Lung microvascular endothelial cell (primary cell): ENCODE measurements around the gene PNLIP. TPM values are rescaled to one million over a fixed set of nuclear protein-coding genes. Genes with fewer than 3 reads are reported as not detected.
A peak's percentile ranks its signal among the peaks of the same experiment; 100 is the strongest.

Experiments
- DNase-seq, 2 donors: peaks; one replicate each; pipeline versions ENCODE4 v3.0.0 to v3.0.0-alpha.2; 2010; ENCODE audit warnings: low read depth in 2 of 2
- total RNA-seq: library from RNA; depleted of rRNA; stranded (reverse); fragments of >200 nt; gene quantifications from 2 replicates; pipeline ENCODE4 v1.2.1, GENCODE V29; 2014

Gene PNLIP
- total RNA-seq, result not detected in 2 replicates

DNA sequence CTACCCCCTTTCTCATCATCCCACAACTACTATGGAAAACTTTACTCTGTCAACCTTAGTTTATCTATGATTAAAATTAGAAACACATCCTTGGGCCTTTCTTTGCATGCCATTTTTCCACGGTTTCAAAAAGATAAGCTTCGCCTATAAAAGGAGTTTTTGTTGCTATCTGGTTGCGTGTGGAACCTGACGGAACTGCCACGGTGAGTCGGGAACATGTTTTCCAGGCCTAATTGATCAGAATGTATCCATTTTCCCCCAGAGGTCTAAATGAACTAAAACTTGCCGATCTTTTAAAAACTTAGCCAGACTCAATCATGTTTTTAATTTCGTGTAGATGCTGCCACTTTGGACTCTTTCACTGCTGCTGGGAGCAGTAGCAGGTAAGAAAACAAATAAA, at the start of gene PNLIP:
Gene PNLIP (plus strand): TSS at position 176 of the 400 bp plus-strand sequence. CDS start 162 bp downstream, at position 338.
- DNase-seq, result no peak

DNA sequence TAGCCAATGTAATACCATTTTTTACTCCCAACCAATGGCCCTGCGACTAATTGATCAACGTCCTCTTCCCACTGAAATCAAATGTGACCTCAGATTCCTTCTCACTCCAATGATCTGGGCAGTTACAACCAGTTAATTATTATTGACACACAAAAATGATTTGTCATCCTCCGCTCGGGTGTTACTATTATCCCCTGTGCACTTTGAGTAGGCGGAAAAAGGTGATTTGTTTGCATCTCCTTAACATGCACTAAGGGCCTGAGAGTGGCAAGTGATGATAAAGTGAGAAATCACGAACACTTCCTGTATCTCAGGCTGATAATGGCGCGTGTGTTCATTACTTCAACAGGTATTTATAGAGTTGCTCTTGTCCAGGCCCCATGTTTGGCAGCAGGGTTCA, 40.9 kb upstream of the PNLIP start:
- no peak for DNase-seq

GRCh38 chr10:116510565-116510964, 35.2 kb upstream of the PNLIP start:
- no peak for DNase-seq

DNA sequence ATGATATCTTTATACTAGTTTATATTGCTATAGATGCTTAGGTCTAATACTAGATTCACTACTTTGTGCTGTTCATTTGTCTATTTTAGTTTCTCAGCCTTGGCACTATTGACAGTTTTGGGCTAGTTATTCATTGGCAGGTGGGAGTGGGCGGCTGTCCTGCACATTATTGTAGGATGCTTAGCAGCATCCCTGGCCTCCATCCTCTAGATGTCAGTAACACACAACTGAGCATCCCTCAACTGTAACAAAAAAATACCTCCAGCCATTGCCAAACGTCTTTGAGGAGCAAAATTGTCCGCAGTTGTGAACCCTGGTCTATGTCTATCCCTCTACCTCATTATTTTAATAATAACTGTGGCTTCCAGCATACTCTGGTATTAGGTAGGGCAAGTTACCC, 34.4 kb upstream of the PNLIP start:
- no peak for DNase-seq

DNA sequence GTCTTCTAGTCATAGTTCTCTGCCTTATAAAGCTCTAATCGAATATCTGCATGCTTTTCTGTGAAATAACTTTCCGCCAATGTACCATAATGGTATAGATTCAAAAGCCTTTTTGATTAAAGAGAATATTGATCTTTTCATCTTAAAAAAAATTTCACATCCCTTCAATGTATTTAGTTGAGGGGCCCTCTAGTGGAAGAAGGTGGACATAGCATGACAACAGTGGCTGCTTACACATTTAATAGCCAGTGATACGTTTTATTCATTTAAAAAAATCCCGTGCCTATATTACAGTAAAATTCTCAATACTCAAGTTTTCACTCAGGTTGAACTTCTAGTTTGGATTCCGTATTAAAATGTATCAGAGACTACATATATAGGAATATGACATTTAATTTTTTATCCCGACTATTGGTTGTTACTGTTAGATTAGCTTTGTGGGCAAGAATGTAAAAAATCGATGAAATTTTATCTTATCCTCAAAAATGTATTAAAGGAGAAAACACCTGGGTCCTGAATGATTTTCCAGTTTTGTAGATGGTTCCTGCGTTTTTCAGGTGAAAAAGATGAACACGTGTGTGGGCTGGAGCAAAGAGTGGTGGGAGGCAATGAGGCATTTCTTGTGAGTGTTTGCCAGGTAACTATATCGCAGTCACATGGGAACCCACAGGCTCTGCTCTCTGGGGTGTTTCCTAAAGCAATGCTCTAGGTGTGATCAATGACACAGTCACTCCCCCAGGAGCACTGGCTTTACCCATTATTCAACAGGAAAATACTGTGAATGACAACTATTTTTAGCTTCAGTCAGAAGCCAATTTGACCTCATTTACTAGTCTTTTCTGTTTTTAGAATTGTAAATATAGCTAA, 24.1 kb upstream of the PNLIP start:
- peak; percentile 54 to 69 for DNase-seq

GRCh38 chr10:116522803-116523381, 22.8 kb upstream of the PNLIP start:
- no peak for DNase-seq

DNA sequence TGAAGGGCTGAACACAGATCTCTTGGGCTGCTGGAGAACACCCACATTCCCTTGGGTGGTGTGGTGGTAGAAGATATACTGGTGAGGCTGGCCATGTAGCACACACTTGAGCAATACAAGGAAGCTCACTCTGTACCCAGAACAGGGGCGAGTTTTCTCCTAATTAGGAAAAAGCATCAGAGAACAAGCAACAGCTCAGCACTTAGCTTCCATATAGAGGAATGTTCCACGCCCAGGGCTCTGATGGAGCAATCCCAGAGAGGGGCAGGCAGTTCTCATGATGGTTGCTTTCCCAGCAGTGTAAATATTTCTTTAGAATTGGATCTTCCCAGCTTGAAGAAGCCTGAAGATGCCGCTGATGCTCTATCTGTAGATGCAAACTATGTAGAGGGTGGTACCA, 21.0 kb upstream of the PNLIP start:
- no peak for DNase-seq

DNA sequence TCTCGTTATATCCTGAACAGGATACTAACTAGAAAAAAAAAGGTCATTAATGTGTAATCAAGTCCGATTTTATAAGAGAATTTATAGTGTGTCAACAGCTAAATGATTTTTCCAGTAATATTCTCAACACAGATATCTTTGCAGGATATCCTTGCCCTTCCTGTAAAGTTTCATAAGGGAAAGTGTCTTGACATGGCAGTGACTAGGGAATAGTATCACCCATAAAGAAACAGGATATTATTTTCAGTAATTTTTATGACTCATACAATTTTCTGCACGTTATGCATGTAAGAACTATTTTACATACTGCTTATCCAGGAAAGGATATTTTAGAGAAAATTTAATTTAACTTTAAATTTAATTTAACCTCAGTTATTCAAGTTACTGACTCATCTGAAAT, 19.5 kb upstream of the PNLIP start:
- no peak for DNase-seq

- DNase-seq, result no peak
These were observed 8.9 kb upstream of the PNLIP start for GRCh38 chr10:116536810-116537209.

DNA sequence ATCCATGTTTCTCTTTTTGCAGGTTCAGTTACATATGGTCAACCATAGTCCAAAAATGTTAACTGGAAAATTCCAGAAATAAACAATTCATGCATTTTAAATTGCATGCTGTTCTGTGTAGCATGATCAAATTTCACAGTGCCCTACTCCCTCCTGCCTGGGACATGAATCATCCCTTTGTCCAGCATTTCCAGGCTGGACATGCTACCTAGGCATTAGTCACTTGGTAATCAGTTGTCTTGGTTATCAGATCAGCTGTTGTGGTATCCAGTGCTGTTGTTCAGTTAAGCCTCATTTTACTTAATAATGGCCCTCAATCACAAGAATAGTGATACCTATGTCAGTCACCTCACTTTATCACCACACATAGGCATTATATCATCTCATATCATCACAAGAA, 7.3 kb upstream of the PNLIP start:
- no peak for DNase-seq

GRCh38 chr10:116538992-116539391, 6.7 kb upstream of the PNLIP start:
- no peak for DNase-seq

DNA sequence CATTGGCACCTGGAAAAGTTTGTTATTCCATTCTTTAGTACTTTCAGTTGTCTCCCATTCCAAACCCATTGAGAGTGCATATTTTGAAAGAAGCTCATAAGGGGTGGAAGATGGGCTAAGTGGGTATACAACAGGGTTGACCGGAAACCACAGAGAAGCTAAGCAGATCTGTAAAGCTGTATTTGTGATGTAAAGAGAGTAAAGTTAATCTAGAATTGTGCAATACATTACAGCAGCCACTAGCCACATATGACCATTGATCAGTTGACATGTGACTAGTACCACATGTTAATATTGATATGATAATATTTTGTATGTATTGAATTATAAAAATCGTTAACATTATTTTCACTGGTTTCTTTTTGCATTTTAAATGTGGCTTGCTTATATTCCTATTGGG, 4.9 kb upstream of the PNLIP start:
- DNase-seq, result no peak

DNA sequence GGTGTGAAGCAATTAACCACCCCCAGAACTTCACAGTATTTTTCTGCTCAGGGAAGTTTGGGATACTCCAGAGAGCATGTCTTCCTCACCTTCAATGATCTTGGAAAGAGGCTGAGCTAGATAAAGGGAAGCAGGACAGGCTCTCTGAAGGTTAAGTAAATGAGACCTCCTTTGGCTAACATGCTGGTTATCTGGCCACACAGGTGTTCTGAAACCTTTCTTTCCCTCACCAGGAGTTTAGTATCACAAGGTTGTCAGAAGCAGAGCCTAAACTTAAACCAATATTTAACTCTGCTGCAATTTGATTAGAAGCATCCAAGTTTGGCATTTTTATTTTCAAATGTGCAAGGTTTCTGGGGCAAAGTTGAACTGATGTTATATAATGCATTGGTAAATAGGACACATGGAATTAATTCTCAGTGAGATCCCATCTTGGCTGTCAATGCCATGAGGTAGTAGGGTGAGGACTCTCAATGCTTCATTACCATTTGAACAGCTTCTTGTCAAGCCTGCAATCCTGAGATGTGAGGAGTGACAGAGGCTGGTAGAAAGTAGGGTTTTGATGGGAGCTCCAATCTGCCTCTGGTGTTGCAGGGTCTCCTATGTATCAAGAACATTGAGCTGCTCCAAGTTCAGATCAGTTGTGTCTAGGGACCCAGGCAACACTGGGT, 3.6 kb upstream of the PNLIP start:
- no peak for DNase-seq

DNA sequence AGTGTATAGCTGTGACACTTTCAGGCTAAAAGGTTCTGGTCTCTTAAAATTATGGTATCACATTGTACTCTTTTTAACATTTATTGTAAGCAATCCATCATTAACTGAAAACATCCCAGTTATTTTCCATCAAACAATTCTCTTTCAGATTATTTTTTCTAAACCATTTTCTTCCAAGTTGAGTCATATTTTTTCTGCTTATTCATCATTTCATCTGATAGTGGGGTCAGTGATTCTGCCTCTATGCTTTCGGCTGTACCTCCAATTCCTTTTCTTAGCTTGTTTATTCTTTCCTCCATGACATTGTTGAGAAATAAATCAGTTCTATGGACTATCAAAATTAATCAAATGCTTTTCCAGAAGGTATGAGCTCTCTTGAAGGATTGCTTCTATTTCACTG, 609 bp upstream of the PNLIP start:
- no peak for DNase-seq

DNA sequence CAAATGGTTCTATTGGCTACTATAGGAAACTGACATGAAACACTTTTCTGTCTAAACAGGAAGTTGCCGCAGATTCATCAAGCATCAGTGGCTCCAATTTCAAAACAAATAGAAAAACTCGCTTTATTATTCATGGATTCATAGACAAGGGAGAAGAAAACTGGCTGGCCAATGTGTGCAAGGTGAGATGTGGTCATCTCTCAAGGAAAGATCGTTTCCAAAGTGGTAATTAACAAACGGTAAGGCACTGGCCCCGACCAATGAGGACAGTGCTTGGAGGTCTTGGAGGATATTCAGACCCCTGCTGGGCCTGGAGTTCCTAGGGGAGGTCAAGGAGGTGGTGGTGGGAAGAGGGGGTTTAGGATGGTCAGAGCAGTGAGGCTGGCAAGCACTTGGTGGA, 2.6 kb downstream of the PNLIP start:
- no peak for DNase-seq

DNA sequence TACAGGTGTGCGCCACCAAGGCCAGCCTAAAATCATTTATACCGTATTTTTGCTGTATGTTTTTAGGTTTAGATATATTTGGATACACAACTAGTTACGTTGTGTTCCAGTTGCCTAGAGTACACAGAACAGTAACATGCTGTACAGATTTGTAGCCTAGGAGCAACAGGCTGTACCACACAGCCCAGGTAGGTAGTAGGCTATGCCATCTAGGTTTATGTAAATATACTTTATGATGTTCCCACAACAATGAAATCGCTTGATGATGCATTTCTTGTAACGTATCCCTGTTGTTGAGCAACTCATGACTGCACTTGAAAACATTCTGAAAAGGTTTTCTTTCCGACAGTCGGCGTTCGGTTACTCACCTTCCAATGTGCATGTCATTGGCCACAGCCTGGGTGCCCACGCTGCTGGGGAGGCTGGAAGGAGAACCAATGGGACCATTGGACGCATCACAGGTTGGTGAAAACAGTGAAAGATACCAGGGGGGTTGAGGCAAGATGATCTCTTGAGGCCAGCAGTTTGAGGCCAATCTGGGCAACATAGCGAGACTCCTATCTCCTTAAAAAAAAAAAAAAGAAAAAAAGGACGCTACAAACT, 7.7 kb downstream of the PNLIP start:
- DNase-seq, result no peak

- no peak for DNase-seq
These were observed 8.9 kb downstream of the PNLIP start for GRCh38 chr10:116554628-116555027.

DNA sequence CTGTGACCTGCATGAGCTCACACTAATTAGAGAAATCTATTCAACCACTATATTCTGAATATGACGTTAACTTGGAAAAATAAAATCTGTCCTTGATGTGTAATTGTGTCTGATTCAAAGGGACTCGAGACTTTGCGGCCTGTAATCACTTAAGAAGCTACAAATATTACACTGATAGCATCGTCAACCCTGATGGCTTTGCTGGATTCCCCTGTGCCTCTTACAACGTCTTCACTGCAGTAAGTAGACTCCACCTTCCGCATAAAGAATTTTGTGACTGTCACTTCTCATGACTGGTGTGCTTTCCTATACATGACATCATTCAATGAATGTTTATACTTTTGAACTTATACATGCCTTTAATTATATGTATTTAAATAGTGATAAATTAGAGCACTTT, 10.1 kb downstream of the PNLIP start:
- no peak for DNase-seq

- no peak for DNase-seq
These were observed 11.7 kb downstream of the PNLIP start for GRCh38 chr10:116557305-116557880.

DNA sequence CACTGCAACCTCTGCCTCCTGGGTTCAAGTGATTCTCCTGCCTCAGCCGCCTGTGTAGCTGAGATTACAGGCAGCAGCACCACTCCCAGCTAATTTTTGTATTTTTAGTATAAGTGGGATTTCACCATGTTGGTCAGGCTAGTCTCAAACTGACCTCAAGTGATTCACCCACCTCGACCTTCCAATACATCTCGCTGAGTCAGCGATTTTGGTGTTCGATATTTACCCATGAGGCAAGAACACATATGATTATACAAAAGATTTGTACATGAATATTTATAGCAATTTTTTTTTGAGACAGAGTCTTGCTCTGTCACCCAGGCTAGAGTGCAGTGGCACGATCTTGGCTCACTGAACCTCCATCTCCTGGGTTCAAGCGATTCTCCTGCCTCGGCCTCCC, 19.8 kb downstream of the PNLIP start:
- DNase-seq, result no peak

DNA sequence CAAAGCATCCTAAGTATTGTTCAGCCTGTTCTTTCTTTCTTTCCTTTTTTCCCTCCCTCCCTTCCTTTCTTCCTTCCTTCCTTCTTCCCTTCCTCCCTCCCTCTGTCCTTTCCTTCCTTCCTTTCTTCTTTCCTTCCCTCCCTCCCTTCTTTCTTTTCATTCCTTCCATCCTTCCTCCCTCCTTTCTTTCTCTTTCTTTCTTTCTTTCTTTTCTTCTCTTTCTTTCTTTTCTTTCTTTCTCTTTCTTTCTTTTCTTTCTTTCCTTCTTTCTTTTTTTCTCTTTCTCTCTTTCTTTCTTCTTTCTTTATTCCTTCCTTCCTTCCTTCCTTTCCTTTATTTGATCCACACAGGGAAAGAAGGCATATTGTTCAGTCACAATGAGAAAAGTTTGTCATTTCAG, 21.2 kb downstream of the PNLIP start:
- no peak for DNase-seq

DNA sequence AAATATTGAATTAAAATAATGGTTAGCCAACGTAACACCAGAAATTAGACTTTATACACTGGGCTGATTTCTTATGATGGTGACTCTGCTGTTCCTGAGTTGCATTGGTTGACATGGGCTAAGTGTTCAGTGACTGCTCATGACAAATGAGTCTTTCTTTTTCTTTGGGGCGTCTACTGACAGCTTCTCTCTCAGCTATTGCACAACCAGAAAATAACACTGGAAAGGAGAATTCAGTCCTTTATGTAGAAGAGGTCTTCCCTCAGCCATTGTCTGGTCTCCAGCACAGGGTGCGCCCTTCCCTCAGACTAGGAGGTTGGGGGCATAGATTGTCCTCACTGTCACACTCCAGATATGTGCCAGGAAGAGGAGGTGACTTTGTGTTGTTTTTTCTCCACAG, 21.6 kb downstream of the PNLIP start:
- no peak for DNase-seq
